LNCAP (cell line): ENCODE data around the gene GLT1D1.

ENCODE experiments used
- TF ChIP-seq, protein P1 (sequence below): fragments of 450-650 bp; IDR thresholded peaks from 2 replicates; pipeline ENCODE4 v1.5.1; 2017; ENCODE audit warnings: mild to moderate bottlenecking

GLT1D1 gene

DNA sequence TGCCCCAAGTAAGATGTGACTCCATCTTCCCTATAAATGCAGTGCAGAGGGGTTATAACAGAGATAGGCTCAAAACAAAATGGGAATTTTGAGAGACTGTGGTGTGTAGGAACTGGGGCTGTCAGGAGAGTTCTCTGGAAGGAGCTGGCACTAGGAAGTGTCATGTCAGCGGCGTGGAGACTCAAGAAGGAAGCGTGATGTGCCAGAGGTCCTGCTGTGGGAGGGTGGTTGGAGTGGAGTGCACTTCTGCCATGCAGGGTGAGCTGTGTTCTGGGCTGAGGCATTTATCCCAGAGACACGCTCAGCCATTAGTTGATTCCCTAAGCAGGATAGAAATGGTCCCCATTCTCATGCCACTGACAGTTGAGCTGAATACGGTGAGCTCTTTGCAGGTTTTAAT is 19.0 kb downstream of the GLT1D1 start:
- TF ChIP-seq, protein P1, sequence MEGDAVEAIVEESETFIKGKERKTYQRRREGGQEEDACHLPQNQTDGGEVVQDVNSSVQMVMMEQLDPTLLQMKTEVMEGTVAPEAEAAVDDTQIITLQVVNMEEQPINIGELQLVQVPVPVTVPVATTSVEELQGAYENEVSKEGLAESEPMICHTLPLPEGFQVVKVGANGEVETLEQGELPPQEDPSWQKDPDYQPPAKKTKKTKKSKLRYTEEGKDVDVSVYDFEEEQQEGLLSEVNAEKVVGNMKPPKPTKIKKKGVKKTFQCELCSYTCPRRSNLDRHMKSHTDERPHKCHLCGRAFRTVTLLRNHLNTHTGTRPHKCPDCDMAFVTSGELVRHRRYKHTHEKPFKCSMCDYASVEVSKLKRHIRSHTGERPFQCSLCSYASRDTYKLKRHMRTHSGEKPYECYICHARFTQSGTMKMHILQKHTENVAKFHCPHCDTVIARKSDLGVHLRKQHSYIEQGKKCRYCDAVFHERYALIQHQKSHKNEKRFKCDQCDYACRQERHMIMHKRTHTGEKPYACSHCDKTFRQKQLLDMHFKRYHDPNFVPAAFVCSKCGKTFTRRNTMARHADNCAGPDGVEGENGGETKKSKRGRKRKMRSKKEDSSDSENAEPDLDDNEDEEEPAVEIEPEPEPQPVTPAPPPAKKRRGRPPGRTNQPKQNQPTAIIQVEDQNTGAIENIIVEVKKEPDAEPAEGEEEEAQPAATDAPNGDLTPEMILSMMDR = no peak

DNA sequence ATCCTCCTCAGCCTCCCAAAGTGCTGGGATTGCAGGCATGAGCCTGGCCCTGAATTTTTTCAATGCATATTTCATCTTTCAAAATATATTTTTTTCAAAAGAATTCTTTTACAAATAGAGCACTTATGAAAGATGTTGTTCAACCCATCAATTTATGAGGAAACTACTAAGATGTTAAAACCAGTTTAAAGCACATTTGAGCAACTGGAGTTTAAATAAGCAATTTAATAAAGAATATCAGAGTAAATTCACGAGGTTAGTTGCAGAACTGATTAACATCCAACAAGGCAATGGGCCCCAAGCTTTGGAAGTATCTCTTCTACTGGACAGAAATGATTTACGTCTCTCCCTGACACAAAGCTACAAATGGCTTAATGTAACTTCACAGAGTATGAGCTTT is 23.3 kb downstream of the GLT1D1 start:
- TF ChIP-seq, protein P1 = no peak

DNA sequence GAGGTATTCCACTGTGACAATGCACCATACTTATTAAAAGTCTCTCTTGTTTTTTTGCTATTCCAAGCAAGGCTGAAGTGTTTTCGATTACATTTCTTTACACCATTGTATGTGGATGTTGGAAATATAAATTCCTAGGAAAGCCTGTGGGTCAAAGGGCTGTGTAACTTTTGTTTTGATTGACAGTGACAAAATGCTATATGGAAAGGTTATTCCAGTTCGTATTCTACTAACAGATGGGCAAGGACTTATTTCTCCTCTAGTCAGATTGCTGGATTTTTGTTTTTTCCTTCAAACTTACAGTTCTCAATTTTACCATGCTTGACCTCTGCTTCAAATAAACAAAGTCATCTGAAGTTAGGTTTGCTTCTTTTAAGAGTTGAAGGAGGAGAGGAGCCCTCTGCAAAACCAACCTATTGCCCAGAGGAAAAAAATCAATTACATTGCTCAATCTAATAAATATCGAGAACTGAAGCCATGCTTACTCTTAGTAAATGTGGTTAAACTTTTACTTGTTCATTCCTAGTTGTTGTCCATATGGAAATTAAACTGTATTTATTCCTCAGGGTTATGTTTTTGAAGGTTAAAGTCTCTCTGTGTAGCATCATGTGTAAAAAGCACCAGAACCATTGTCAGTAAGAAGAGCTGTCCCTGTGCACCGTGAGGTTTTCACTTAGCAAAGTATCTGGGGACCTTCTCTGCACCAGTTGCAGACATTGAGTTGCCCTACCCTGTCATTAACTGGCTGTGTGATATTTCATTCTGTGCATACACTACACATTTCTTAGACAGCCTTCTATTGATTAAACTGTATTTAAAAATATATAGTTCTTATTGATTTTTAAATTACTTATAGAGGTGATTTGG is 26.9 kb downstream of the GLT1D1 start:
- TF ChIP-seq, protein P1 = no peak

DNA sequence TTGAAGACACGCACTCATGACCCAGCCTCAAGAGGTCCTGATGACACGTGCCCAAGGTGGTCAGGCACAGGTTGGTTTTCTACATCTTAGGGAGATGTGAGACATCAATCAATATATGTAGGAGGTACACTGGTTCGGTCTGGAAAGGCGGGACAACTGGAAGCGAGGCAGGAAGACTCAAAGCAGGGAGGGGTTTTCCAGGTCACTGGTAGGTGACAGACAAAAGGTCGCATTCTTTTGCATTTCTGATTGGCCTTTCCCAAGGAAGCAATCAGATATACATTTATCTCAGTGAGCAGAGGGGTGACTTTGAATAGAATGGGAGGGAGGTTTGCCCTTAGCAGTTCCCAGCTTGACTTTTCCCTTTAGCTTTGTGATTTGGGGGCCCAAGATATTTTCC is 38.6 kb downstream of the GLT1D1 start:
- TF ChIP-seq, protein P1 = no peak

DNA sequence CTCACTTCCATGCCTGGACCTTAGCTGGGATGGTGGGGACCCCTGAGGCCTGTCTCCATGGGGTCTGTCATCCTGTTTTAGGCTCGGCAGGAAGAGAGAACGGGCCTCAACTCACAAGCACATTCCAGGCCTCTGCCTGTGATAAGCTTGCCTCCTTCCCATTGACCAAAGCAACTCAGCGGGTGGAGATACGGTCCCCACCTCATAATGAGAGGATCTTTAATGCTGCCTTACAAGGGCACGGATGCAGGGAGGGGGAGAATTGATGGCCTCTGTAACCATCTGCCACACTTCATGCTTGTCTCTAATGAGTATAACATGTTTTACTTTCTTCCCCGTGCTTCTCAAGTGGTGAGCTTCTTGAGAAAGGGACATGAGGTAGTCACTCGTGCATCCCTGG is 50.0 kb downstream of the GLT1D1 start:
- TF ChIP-seq, protein P1 = no peak

DNA sequence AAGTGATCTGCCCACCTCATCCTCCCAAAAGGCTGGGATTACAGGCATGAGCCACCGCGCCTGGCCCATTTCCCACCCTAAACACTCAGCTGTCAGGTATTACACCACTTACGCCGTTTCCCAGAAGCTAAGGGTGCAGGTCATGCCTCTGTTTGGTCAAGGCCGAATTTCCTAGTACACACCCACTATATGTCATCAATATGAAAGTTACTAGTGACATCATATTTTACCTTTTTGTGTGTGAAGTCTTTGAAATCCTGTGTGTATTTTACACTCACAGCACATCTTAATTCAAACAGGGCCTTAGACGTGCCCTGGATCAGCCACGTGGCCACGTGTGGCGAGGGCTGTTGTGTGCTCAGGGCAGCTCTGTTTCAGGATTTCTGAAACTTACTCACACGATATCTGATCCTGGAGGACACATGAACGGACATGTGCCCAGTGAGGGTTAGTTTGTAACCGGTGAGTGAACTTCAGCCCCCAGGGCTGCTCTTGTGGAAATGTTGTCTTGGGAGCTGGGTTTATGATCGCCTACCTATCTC is 51.8 kb downstream of the GLT1D1 start:
- TF ChIP-seq, protein P1 = no peak

DNA sequence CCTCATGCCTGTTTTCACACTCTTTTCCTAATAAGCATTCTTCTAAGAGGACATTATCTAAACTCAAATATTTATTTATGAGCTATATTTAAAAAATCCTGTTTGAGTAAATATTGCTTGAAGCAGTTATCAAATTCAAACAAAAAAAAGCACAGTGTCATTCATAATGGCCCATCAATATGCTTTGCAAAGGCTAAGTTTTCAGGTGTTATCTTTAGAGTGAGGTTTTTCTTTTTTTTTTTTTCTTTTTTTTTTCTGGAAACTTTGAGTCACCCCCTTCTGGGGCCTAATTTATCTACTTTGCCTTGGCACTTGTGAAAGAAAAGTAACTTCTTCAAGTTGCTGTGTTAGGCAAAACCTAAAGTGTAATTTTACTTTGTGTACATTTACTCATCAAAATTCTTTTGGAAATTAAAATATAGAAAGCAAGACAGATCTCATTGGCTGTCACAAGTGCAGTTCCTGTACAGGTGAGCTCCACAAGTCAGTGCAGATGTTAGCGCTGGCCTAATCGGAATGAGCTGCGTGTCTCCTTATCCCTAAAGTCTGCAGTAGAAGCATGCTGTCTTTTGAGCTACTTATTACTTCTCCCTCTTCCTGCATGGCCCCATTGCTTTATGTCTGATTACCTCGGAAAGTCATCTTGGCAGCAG is 53.3 kb downstream of the GLT1D1 start:
- TF ChIP-seq, protein P1 = no peak
